Measurements from ENCODE around the gene CCDC9. TPM values are rescaled to one million over a fixed set of nuclear protein-coding genes. Genes with fewer than 3 reads are reported as not detected.
"Not testable (repeated sequence)": the region's sequence is repeated elsewhere in the genome, so short reads cannot be mapped to it uniquely, and the experiment has no call there.

The CCDC9 gene
- total RNA-seq, 4 donors from 2014 or later, result 6.6 to 16.8 (median 10.5) TPM

DNA sequence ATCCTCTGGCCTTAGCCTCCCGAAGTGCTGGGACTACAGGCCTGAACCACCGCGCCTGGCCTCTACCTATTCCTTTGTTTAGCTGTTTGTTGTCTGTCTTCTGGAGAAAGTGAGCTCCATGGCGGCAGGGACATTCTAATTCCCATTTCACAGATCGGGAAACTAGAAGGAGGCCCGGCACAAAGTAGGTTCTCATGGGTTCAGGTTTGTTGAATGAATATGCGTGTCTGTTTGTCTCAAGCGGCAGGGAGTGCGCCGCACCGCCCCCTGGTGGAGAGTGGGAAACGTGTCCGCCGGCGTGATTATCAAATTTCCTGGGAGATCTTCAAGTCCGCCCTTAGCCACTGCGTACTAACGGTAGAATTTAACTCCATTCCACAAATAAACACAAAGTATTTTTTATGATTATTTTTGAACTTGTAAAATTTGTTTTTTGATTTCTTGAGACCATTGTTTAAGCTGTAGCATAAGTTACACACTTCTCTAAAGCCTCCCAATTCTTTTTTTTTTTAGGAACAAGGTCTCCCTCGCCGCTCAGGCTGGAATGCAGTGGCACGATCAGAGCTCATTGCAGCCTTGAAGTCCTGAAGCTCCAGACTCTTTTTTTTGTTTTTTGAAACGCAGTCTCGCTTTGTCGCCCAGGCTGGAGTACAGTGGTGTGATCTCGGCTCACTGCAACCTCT, 8.9 kb upstream of the CCDC9 start:
- no peak for DNase-seq
- H3K36me3 ChIP-seq, result no peaks in the 10 kb centered on the region
- TF ChIP-seq POLR2A (IDR thresholded peaks at IDR 0.05) (no peak), CTCF (IDR thresholded peaks at IDR 0.05) (peak; percentile 83 to 93 (median 88))
- intact Hi-C loops (cut with DNase I), result no loop called here
- H3K9me3 ChIP-seq, result no peaks in the 10 kb centered on the region
- peaks cover 14 to 44% (median 17%) of the 10 kb centered on the region in 3 donors for H3K4me1 ChIP-seq
- H3K27ac ChIP-seq, result no peak overlapping the region
- H3K27me3 ChIP-seq, result peaks cover 0 to 19% (median 0%) of the 10 kb centered on the region in 4 donors
- no peak overlapping the region for H3K4me3 ChIP-seq
- 31 to 34% methylated on average over 25 of the region's 25 CpGs for WGBS, 2 donors

- H3K36me3 ChIP-seq; DNase-seq; H3K27me3 ChIP-seq; H3K9me3 ChIP-seq; H3K4me3 ChIP-seq; intact Hi-C loops (cut with DNase I): not testable (repeated sequence)
- WGBS, 2 donors, result 73 to 74% methylated on average over 5 to 7 of the region's 8 CpGs
- H3K27ac ChIP-seq, result peak overlapping the region in 2 of 4 donors; percentile 49 to 54
- peaks cover 14 to 60% (median 14%) of the 10 kb centered on the region in 3 donors for H3K4me1 ChIP-seq
These were observed 3.3 kb upstream of the CCDC9 start for GRCh38 chr19:47253016-47253415.

DNA sequence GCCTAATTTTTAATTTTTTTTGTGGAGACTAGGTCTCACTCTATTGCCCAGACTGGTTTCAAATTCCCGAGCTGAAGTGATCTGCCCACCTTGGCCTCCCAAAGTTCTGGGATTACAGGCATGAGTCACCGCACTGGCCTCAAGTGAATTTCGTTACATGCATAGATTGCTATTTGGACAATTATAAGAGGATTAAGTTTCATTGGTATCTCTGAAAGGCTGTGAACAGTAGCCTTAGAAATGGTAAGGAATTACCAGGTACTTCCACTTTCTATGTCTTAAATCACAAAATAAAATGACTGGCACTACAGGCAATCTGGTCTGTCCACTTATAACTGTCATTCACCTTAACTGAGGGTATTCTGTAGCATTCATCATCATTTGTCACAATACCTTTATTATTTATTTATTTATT, 2.9 kb upstream of the CCDC9 start:
- WGBS, 2 donors, result 43 to 48% methylated on average over 3 of the region's 3 CpGs
- Histone ChIP-seq H3K36me3 (peaks cover 0 to 4% (median 0%) of the 10 kb centered on the region in 3 donors), H3K27me3 (no peaks in the 10 kb centered on the region), H3K27ac (peak overlapping the region in 3 of 4 donors; percentile 10 to 54 (median 49)), H3K4me1 (peaks cover 19 to 65% (median 19%) of the 10 kb centered on the region in 3 donors), H3K9me3 (no peaks in the 10 kb centered on the region), H3K4me3 (no peak overlapping the region)
- TF ChIP-seq CTCF (IDR thresholded peaks at IDR 0.05) (no peak), POLR2A (IDR thresholded peaks at IDR 0.05) (no peak)
- intact Hi-C loops (cut with DNase I), result no loop called here
- no peak for DNase-seq

- H3K9me3 ChIP-seq, result no peaks in the 10 kb centered on the region
- TF ChIP-seq CTCF (IDR thresholded peaks at IDR 0.05) (no peak), POLR2A (IDR thresholded peaks at IDR 0.05) (no peak)
- intact Hi-C loops (cut with DNase I), result no loop called here
- no peak overlapping the region for H3K4me3 ChIP-seq
- 62 to 84% methylated on average over 5 of the region's 5 CpGs for WGBS, 2 donors
- peaks cover 0 to 9% (median 0%) of the 10 kb centered on the region in 3 donors for H3K36me3 ChIP-seq
- peaks cover 20 to 70% (median 21%) of the 10 kb centered on the region in 3 donors for H3K4me1 ChIP-seq
- H3K27me3 ChIP-seq, result no peaks in the 10 kb centered on the region
- H3K27ac ChIP-seq, result peak overlapping the region in 3 of 4 donors; percentile 10 to 54 (median 49)
- no peak for DNase-seq
These were observed 2.4 kb upstream of the CCDC9 start for GRCh38 chr19:47253970-47254369.

GRCh38 chr19:47256693-47257410, 527 bp downstream of the CCDC9 start:
- Histone ChIP-seq H3K36me3 (peaks cover 9 to 38% (median 20%) of the 10 kb centered on the region in 3 donors), H3K27me3 (no peaks in the 10 kb centered on the region), H3K9me3 (no peaks in the 10 kb centered on the region), H3K4me1 (peaks cover 20 to 68% (median 21%) of the 10 kb centered on the region in 3 donors), H3K27ac (peak overlapping the region; percentile 96 to 98 (median 96)), H3K4me3 (peak overlapping the region; percentile 55 to 76 (median 64))
- WGBS, 2 donors, result 0 to 1% methylated on average over 18 to 19 of the region's 52 CpGs
- peak; percentile 99 for DNase-seq
- TF ChIP-seq POLR2A (IDR thresholded peaks at IDR 0.05) (no peak), CTCF (IDR thresholded peaks at IDR 0.05) (no peak)
- intact Hi-C loops (cut with DNase I), result no loop called here

Data from esophagus squamous epithelium (tissue), 5 donors.